NCI-H748 (cell line): ENCODE measurements around the gene ZBTB16.

Experiments used
- DNase-seq: peaks from one replicate; lab custom pipeline; 2025; ENCODE audit not compliant: unreplicated experiment; lab: John Stamatoyannopoulos, UW

The ZBTB16 gene

DNA sequence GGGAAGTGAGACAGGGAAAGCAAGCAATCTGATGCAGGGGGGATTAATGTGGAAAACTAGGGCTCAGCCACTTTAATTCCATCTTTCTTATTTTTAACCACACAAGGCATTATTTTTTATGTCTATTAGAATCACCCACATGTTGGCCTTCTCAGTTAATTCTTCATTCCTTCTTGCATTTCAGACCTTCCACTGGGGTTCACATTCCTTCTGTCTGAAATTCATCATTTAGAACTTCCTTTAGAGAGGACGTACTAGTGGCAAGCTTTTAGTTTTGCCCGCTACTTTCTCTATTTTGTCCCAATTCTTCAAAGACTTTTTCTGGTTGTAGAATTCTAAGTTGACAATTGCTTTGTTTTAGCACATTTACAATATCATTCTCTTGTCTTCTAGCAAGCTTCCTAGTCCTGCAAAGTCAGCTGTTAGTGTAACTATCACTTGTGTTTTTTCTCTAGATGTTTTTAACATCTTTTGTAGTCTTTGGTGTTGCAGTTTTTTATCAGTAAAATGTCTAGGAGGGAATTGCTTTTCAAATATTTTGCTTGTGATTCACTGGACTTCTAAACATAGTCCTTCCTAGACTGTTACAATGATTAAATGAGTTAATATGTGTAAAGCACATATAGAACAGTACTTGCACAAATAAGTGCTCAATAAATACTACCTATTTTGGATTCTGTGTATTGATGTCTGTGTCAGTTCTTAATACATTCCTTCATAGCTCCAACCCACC lies 231.2 kb downstream of the ZBTB16 start:
- no peak for DNase-seq

DNA sequence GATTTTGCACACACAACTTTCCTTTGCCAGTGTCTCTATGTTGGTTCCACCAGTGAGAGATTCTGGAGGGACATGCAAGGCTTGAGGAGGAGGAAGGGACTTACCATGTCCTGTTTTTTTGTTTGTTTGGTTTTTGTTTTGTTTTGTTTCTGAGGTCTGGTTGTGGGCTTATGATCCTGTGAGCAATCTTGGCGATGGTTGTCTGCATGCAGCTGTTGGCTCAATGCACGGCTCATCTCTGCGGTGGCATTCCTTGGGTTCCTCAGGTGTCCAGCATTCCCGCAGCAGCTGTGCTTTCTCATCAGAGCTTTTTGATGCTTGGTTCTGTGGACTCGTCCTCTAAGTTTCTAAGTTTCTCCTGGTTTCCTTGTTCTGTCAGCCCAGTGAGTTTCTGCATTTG lies 231.9 kb downstream of the ZBTB16 start:
- DNase-seq = no peak

DNA sequence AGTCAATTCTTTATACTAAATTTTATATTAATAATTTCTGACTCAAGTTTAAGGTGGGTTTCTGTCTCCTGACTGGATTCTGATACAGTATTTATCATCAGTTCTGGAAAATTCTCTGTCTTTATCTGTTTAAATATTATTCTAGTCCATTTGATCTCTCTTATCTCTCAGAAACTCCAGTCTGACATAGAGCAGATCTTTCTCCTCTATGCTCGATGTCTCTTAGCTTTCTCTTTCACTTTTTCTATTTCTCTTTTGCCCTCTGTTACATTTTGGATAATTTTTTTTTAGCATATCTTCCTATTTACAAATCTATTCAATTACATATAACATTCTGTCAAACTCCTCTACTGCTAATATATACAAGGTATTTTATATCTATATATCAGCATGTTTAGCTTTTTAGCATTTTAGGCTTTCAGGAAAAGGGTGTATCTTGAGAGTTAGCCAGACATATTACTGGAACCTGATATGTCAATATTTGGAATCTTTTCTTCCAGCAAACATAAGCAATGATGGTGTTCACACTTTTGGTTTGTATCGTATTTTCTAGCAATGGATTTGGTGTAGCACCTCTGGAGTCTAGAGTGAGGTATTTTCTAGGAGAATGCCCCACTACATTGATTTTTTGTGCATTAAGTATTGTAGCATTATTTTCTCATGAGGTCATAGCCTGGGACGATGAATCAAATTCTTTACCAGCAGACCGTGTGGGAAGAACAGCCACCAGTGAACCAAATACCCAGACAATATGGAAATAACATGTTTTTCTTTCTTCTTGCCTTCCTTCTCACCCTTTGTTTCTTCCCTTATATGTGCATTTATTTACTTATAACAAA lies 232.6 kb downstream of the ZBTB16 start:
- no peak for DNase-seq

GRCh38 chr11:114293201-114293711 lies 233.7 kb downstream of the ZBTB16 start:
- DNase-seq = no peak

DNA sequence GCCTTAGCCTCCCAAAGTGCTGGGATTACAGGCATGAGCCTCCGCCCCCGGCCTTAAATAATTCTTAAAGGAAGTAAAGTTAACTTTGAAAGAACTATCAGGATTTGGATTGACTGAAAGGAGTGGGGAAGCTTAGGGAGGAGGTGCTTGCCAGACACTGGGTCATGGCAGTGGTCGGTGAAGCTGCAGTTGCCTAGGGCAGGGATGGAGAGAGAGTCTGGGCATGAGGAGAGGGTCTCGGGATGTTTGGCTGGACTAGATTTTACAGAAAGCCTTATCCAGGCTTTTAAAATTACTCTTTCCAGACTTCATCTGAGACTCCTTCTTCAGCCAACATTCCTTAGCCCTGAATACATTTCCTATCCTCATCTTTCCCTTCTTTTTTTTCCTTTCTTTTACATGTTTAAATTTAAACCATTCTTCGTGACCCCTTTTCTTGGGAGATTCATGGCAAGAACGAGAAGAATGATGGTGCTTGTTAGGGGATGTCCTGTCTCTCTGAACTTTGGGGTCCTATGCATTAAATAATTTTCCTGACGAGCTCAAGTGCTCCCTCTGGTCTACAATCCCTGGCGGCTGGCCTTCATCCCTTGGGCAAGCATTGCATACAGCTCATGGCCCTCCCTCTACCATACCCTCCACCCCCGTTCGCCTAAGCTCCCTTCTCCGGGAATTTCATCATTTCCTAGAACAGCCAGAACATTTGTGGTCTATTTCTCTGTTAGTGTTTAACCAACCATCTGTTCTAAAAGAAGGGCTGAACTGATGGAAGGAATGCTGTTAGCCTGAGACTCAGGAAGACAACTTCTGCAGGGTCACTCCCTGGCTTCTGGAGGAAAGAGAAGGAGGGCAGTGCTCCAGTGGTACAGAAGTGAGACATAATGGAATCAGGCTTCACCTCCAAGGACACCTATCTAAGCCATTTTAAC lies 236.4 kb downstream of the ZBTB16 start, which contains the start of gene NNMT:
Gene NNMT (plus strand): TSS at position 724 of the 929 bp plus-strand sequence. CDS start 158 bp downstream, at position 882.
- DNase-seq = no peak

GRCh38 chr11:114296605-114297372 lies 237.3 kb downstream of the ZBTB16 start:
- no peak for DNase-seq

GRCh38 chr11:114297806-114298709 lies 238.5 kb downstream of the ZBTB16 start:
- no peak for DNase-seq

- no peak for DNase-seq
Measured at GRCh38 chr11:114298710-114299109, 239.2 kb downstream of the ZBTB16 start.
